ENCODE measurements around the gene OSMR. TPM values are rescaled to one million over a fixed set of nuclear protein-coding genes. Genes with fewer than 3 reads are reported as not detected.

Gene OSMR
- total and polyA plus RNA-seq, 9 of the 15 experiments (the other 6 are each of a cell fraction or from before 2014, with no cell fraction given): 0.18 to 1.7 (median 0.94) TPM

GRCh38 chr5:38807570-38808483 lies 38.0 kb upstream of the OSMR start (continued):
- TF ChIP-seq, protein P1, sequence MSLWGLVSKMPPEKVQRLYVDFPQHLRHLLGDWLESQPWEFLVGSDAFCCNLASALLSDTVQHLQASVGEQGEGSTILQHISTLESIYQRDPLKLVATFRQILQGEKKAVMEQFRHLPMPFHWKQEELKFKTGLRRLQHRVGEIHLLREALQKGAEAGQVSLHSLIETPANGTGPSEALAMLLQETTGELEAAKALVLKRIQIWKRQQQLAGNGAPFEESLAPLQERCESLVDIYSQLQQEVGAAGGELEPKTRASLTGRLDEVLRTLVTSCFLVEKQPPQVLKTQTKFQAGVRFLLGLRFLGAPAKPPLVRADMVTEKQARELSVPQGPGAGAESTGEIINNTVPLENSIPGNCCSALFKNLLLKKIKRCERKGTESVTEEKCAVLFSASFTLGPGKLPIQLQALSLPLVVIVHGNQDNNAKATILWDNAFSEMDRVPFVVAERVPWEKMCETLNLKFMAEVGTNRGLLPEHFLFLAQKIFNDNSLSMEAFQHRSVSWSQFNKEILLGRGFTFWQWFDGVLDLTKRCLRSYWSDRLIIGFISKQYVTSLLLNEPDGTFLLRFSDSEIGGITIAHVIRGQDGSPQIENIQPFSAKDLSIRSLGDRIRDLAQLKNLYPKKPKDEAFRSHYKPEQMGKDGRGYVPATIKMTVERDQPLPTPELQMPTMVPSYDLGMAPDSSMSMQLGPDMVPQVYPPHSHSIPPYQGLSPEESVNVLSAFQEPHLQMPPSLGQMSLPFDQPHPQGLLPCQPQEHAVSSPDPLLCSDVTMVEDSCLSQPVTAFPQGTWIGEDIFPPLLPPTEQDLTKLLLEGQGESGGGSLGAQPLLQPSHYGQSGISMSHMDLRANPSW (CRISPR knock-in tag; IDR thresholded peaks at IDR 0.05): no peak
- TF ChIP-seq EP400 (IDR thresholded peaks at IDR 0.05) (0 out of 2 replicates have a peak, but pooled peaks have one; percentile 21), CREM (IDR thresholded peaks at IDR 0.05; ENCODE audit: low read depth) (0 out of 2 replicates have a peak, but pooled peaks have one; percentile 13), SIN3B (IDR thresholded peaks at IDR 0.05; ENCODE audit: low read depth) (no peak), DACH1 (IDR thresholded peaks at IDR 0.05; ENCODE audit: partially characterized antibody) (peak; percentile 11), PTRF (tag; IDR thresholded peaks at IDR 0.05) (no peak), RBM39 (optimal IDR thresholded peaks at IDR 0.05; ENCODE audit: low read depth, low read length) (no peak)
- TF ChIP-seq, protein P2, sequence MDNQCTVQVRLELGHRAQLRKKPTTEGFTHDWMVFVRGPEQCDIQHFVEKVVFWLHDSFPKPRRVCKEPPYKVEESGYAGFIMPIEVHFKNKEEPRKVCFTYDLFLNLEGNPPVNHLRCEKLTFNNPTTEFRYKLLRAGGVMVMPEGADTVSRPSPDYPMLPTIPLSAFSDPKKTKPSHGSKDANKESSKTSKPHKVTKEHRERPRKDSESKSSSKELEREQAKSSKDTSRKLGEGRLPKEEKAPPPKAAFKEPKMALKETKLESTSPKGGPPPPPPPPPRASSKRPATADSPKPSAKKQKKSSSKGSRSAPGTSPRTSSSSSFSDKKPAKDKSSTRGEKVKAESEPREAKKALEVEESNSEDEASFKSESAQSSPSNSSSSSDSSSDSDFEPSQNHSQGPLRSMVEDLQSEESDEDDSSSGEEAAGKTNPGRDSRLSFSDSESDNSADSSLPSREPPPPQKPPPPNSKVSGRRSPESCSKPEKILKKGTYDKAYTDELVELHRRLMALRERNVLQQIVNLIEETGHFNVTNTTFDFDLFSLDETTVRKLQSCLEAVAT (IDR thresholded peaks at IDR 0.05): no peak
- TF ChIP-seq, protein P3, sequence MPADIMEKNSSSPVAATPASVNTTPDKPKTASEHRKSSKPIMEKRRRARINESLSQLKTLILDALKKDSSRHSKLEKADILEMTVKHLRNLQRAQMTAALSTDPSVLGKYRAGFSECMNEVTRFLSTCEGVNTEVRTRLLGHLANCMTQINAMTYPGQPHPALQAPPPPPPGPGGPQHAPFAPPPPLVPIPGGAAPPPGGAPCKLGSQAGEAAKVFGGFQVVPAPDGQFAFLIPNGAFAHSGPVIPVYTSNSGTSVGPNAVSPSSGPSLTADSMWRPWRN (IDR thresholded peaks at IDR 0.05; ENCODE audit: low read depth): peak; percentile 80
- TF ChIP-seq, protein P4, sequence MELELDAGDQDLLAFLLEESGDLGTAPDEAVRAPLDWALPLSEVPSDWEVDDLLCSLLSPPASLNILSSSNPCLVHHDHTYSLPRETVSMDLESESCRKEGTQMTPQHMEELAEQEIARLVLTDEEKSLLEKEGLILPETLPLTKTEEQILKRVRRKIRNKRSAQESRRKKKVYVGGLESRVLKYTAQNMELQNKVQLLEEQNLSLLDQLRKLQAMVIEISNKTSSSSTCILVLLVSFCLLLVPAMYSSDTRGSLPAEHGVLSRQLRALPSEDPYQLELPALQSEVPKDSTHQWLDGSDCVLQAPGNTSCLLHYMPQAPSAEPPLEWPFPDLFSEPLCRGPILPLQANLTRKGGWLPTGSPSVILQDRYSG (tag; conservative IDR thresholded peaks at IDR 0.05; ENCODE audit: low read depth): no peak
- TF ChIP-seq, protein P5, sequence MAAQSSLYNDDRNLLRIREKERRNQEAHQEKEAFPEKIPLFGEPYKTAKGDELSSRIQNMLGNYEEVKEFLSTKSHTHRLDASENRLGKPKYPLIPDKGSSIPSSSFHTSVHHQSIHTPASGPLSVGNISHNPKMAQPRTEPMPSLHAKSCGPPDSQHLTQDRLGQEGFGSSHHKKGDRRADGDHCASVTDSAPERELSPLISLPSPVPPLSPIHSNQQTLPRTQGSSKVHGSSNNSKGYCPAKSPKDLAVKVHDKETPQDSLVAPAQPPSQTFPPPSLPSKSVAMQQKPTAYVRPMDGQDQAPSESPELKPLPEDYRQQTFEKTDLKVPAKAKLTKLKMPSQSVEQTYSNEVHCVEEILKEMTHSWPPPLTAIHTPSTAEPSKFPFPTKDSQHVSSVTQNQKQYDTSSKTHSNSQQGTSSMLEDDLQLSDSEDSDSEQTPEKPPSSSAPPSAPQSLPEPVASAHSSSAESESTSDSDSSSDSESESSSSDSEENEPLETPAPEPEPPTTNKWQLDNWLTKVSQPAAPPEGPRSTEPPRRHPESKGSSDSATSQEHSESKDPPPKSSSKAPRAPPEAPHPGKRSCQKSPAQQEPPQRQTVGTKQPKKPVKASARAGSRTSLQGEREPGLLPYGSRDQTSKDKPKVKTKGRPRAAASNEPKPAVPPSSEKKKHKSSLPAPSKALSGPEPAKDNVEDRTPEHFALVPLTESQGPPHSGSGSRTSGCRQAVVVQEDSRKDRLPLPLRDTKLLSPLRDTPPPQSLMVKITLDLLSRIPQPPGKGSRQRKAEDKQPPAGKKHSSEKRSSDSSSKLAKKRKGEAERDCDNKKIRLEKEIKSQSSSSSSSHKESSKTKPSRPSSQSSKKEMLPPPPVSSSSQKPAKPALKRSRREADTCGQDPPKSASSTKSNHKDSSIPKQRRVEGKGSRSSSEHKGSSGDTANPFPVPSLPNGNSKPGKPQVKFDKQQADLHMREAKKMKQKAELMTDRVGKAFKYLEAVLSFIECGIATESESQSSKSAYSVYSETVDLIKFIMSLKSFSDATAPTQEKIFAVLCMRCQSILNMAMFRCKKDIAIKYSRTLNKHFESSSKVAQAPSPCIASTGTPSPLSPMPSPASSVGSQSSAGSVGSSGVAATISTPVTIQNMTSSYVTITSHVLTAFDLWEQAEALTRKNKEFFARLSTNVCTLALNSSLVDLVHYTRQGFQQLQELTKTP (IDR thresholded peaks at IDR 0.05; ENCODE audit: low read depth in 1 of 2, partially characterized antibody in 2 of 2): peak; percentile 74 to 82
- TF ChIP-seq, protein P6, sequence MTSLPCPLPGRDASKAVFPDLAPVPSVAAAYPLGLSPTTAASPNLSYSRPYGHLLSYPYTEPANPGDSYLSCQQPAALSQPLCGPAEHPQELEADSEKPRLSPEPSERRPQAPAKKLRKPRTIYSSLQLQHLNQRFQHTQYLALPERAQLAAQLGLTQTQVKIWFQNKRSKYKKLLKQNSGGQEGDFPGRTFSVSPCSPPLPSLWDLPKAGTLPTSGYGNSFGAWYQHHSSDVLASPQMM (CRISPR knock-in tag; IDR thresholded peaks at IDR 0.05): no peak
- TF ChIP-seq, protein P7, sequence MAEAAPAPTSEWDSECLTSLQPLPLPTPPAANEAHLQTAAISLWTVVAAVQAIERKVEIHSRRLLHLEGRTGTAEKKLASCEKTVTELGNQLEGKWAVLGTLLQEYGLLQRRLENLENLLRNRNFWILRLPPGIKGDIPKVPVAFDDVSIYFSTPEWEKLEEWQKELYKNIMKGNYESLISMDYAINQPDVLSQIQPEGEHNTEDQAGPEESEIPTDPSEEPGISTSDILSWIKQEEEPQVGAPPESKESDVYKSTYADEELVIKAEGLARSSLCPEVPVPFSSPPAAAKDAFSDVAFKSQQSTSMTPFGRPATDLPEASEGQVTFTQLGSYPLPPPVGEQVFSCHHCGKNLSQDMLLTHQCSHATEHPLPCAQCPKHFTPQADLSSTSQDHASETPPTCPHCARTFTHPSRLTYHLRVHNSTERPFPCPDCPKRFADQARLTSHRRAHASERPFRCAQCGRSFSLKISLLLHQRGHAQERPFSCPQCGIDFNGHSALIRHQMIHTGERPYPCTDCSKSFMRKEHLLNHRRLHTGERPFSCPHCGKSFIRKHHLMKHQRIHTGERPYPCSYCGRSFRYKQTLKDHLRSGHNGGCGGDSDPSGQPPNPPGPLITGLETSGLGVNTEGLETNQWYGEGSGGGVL (CRISPR knock-in tag; IDR thresholded peaks at IDR 0.05): no peak
